ENCODE results near the gene CDADC1.
A peak's percentile ranks its signal among the peaks of the same experiment; 100 is the strongest.

CDADC1 gene

DNA sequence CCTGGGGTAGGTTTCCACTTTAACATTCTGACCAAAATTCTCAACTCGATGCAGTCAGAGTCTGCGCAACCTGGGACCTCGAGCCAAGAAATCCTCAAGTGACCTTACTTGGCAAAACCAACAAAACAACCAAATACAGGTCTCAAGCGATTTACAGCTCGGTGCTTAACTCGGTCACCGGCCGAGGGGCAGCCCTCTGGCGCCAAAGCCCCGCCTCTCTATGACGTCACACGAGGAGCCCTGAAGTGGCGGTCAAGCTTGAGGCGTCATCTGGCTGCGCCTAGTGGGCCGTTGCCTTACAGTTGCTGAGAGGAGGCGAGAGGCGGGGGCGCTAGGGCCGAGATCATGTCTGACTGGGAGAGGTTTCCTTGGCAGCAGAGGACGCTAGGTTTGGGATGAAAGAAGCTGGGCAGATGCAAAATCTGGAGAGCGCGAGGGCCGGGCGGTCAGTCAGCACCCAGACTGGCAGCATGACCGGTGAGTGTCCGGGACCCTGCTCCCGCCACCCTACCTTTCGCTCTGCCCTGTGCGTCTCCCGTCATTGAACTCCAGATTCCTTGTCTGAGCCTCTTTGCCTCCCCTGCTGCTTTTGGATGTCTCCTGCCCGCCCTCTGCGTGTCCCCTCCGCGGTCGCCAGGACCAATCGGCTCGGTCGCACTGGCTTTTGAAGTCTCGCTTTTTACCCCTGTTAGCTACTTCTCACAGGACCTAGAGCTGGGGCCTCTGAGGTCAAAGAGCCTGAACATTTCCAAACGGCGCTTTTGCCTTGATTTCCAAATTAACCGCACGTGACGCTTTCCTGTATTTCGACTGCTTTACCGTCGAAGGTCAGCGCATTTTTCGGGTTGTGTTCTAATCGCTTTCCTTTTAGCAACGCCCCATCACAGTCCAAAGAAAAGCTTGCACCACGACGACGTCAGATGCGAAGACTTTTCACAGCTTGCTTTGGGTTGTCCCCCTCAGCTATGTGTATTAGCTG lies at the start of gene CDADC1:
Gene CDADC1 (plus strand): TSS at position 283 of the 979 bp plus-strand sequence. CDS start 113 bp downstream, at position 396.
- DNase-seq (ENCODE audit: extremely low read depth, insufficient read length), result peak; percentile 91
- Histone ChIP-seq H3K36me3 (ENCODE audit: control insufficient read depth, insufficient read depth, low read length) (no peaks in the 10 kb centered on the region), H3K4me3 (replicated peaks; ENCODE audit: low read depth, low read length) (peak within 1 kb of the TSS; percentile 77), H3K27me3 (replicated peaks; ENCODE audit: control insufficient read depth, insufficient read depth, low read length) (no peaks in the 10 kb centered on the region)
- TF ChIP-seq, protein P1, sequence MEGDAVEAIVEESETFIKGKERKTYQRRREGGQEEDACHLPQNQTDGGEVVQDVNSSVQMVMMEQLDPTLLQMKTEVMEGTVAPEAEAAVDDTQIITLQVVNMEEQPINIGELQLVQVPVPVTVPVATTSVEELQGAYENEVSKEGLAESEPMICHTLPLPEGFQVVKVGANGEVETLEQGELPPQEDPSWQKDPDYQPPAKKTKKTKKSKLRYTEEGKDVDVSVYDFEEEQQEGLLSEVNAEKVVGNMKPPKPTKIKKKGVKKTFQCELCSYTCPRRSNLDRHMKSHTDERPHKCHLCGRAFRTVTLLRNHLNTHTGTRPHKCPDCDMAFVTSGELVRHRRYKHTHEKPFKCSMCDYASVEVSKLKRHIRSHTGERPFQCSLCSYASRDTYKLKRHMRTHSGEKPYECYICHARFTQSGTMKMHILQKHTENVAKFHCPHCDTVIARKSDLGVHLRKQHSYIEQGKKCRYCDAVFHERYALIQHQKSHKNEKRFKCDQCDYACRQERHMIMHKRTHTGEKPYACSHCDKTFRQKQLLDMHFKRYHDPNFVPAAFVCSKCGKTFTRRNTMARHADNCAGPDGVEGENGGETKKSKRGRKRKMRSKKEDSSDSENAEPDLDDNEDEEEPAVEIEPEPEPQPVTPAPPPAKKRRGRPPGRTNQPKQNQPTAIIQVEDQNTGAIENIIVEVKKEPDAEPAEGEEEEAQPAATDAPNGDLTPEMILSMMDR (IDR thresholded peaks at IDR 0.05; ENCODE audit: insufficient read depth, low read length, poor library complexity, severe bottlenecking), result no peak

DNA sequence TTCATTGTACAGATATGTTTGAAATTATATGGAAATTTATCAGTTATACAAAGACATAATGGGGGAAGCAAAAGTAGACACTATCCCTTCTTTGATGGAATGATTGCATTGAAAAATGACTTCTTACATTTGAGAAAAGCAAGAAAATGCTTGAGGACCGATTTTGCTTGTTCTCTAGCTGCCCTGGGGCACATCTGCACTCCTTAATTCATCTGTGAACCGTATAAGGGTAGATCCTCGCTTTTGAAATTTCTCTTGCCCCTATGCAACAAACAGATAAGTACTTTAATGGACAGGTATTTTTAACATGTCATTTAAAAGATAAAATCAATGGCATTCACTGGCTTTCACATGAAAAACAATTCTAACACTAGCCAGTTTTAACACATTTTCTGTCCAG lies 41.1 kb upstream of the CDADC1 start:
- Histone ChIP-seq H3K27me3 (replicated peaks; ENCODE audit: control insufficient read depth, insufficient read depth, low read length) (no peaks in the 10 kb centered on the region), H3K4me3 (replicated peaks; ENCODE audit: low read depth, low read length) (no peak overlapping the region), H3K36me3 (ENCODE audit: control insufficient read depth, insufficient read depth, low read length) (peaks cover 5% of the 10 kb centered on the region)
- DNase-seq (ENCODE audit: extremely low read depth, insufficient read length), result no peak
- TF ChIP-seq, protein P1 (IDR thresholded peaks at IDR 0.05; ENCODE audit: insufficient read depth, low read length, poor library complexity, severe bottlenecking), result no peak

DNA sequence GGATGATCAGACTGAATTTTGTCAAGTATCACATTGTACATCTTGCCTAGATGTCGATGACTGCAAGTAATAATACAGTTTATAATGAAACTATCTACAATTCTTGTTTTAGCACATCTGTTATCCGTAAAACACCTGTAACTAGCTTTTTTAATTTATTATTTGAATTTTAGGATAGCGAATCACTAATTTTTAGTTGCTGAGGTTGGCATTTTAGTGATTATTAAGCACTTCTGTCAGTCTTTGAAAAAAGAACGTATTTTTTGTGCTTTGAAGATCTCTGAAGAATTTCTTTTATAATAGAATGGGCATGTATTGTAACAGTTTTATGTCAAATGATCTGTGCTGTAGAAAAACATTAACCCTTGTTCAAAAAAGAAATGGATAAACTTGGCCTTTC lies 39.1 kb upstream of the CDADC1 start:
- Histone ChIP-seq H3K36me3 (ENCODE audit: control insufficient read depth, insufficient read depth, low read length) (peaks cover 3% of the 10 kb centered on the region), H3K27me3 (replicated peaks; ENCODE audit: control insufficient read depth, insufficient read depth, low read length) (no peaks in the 10 kb centered on the region), H3K4me3 (replicated peaks; ENCODE audit: low read depth, low read length) (no peak overlapping the region)
- no peak for DNase-seq (ENCODE audit: extremely low read depth, insufficient read length)
- TF ChIP-seq, protein P1 (IDR thresholded peaks at IDR 0.05; ENCODE audit: insufficient read depth, low read length, poor library complexity, severe bottlenecking), result no peak

DNA sequence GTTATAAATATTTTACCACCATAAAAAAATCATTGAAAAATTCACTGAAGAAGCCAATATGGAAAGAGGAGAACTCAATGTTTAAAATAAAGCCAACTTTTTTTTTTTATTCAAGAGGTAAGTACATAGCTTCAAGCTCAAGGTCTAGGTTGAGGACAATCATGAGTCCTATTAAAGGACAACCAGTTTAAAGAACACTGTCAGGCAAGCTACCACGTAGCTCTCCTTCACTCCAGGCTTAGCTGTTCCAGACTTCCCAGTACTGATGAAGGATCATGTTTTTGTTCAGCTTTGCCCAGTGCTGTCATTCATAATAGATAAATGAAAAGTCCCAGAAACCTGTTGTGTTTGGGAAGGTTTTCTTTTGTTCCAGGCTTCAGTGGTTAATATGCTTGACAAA lies 37.6 kb upstream of the CDADC1 start:
- Histone ChIP-seq H3K36me3 (ENCODE audit: control insufficient read depth, insufficient read depth, low read length) (peaks cover 1% of the 10 kb centered on the region), H3K4me3 (replicated peaks; ENCODE audit: low read depth, low read length) (no peak overlapping the region), H3K27me3 (replicated peaks; ENCODE audit: control insufficient read depth, insufficient read depth, low read length) (no peaks in the 10 kb centered on the region)
- TF ChIP-seq, protein P1 (IDR thresholded peaks at IDR 0.05; ENCODE audit: insufficient read depth, low read length, poor library complexity, severe bottlenecking), result no peak
- DNase-seq (ENCODE audit: extremely low read depth, insufficient read length), result no peak

DNA sequence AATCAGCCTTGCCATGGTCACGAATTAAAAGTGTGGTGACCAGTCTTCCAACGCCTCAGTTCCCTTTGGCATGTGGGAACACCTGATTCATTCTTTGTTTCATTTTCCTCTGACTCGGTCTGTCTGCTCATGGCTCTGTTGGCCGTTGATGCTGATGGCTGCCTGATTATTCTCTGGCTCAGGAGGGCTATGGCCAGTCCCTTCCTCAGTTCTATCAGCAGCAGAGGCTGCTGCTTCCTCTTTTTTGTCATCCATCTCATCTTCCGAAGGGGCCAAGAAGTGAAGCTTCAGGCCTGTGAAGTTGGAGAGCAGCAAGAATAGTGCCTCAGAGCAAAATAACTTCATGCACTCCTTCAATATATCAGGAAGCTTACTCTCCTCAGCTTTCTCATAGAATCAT lies 37.1 kb upstream of the CDADC1 start:
- Histone ChIP-seq H3K4me3 (replicated peaks; ENCODE audit: low read depth, low read length) (no peak overlapping the region), H3K36me3 (ENCODE audit: control insufficient read depth, insufficient read depth, low read length) (peaks cover 1% of the 10 kb centered on the region), H3K27me3 (replicated peaks; ENCODE audit: control insufficient read depth, insufficient read depth, low read length) (no peaks in the 10 kb centered on the region)
- TF ChIP-seq, protein P1 (IDR thresholded peaks at IDR 0.05; ENCODE audit: insufficient read depth, low read length, poor library complexity, severe bottlenecking), result no peak
- no peak for DNase-seq (ENCODE audit: extremely low read depth, insufficient read length)

Data from GM06990 (cell line).